ENCODE results near the gene PRKCZ.

PRKCZ gene

DNA sequence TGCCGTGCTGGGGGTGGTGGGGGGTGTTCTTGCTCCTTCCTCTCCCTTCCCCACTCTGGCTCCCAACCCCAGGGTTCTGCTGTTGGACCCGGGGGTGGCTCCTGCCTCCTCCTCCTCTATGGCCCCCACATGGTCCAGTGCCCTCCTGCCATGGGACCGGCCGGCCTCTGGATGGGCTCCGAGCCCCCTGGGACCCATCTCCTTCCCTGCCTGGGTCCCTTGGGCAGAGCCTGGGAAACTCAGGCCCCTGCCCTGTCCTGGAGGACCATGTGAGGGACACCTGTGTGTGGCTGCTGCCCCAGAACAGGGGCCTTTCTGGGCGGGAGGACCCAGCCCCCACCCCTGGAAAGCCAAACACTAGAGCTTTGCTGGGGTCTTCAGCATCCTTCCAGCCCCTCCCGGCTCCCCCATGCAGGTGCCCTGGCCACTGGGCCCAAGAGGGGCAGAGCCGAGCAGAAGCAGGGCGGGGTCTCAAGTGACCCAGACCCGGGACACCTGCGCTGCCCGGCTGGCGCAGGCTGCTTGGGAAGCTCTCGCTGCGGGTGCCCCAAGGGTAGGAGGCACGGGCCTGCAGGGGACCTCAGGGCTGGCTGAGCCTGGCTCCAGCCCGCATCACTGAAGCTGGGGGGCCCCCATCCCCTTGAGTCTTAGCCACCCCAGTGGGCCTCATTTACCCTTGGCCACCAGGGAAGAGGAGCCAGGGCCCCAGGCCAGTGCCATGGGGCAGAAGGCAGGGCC is 146.9 kb downstream of the PRKCZ start:
- Histone ChIP-seq H3K9me3 (ENCODE audit: control insufficient read depth in 2 of 2, low read length in 2 of 2) (no peaks in the 10 kb centered on the region), H3K27me3 (ENCODE audit: control insufficient read depth in 2 of 2, insufficient read depth in 2 of 2, low read length in 2 of 2) (no peaks in the 10 kb centered on the region), H3K4me1 (ENCODE audit: control insufficient read depth in 2 of 2, insufficient read depth in 2 of 2, low read length in 2 of 2) (peaks cover 24 to 27% of the 10 kb centered on the region in 2 donors), H3K27ac (ENCODE audit: low read depth in 2 of 2, low read length in 2 of 2) (no peak overlapping the region), H3K4me3 (ENCODE audit: low read length in 2 of 2) (no peak overlapping the region), H3K36me3 (ENCODE audit: control insufficient read depth in 2 of 2, insufficient read depth in 2 of 2, low read length in 2 of 2) (no peaks in the 10 kb centered on the region), H3K9ac (ENCODE audit: low read depth in 1 of 2, low read length in 2 of 2) (no peak overlapping the region)

DNA sequence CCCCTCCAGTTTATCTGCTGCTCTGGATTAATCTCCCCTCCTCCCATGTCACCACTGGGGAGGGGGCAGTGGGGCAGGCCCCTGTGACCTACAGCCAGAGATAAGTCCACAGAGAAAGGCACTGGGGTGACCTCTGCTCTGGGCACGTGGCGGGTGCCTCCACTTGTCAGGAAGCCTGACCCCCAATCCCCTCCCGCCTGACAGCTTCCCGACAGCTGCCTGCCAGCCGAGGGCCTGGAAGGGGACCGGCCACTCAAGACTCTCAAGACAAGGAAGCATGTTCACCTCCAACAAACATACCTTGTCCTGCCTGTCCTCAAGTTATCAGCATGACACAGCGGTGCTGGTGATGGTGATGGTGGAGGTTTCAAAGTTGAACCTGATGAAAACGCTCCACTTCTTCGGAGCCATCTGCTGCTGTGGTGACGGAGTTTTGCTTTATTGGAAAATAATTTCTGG is 147.5 kb downstream of the PRKCZ start:
- no peak overlapping the region for H3K27ac ChIP-seq (ENCODE audit: low read depth in 2 of 2, low read length in 2 of 2)

DNA sequence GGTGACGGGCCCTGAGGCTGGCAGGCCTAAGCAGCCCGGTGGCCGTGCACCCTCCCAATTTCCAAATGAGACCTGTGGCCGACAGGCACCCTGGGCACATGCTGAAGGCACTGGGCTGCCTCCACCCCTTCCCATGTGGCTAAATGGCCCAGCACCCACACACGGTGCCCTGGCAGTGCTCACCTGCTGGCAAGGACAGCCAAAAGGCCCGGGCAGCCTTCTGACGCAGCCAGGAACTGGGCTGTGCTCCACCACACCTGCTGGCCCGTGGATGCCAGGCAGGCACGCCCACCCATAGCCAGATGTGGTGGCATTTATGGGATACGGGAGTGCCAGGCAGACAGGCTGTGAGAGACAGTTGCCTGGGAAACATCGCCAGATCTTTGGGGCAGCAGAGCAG is 148.4 kb downstream of the PRKCZ start:
- Histone ChIP-seq H3K9ac (ENCODE audit: low read depth in 1 of 2, low read length in 2 of 2) (peak overlapping the region; percentile 1 to 36), H3K4me3 (ENCODE audit: low read length in 2 of 2) (no peak overlapping the region), H3K27ac (ENCODE audit: low read depth in 2 of 2, low read length in 2 of 2) (peak overlapping the region; percentile 89 to 92), H3K36me3 (ENCODE audit: control insufficient read depth in 2 of 2, insufficient read depth in 2 of 2, low read length in 2 of 2) (no peaks in the 10 kb centered on the region), H3K27me3 (ENCODE audit: control insufficient read depth in 2 of 2, insufficient read depth in 2 of 2, low read length in 2 of 2) (no peaks in the 10 kb centered on the region), H3K4me1 (ENCODE audit: control insufficient read depth in 2 of 2, insufficient read depth in 2 of 2, low read length in 2 of 2) (peaks cover 24 to 27% of the 10 kb centered on the region in 2 donors), H3K9me3 (ENCODE audit: control insufficient read depth in 2 of 2, low read length in 2 of 2) (no peaks in the 10 kb centered on the region)

More for the DNA sequence above, 147.5 kb downstream of the PRKCZ start:
- H3K27me3 ChIP-seq (ENCODE audit: control insufficient read depth in 2 of 2, insufficient read depth in 2 of 2, low read length in 2 of 2): no peaks in the 10 kb centered on the region
- no peak overlapping the region for H3K9ac ChIP-seq (ENCODE audit: low read depth in 1 of 2, low read length in 2 of 2)
- H3K9me3 ChIP-seq (ENCODE audit: control insufficient read depth in 2 of 2, low read length in 2 of 2): no peaks in the 10 kb centered on the region
- H3K4me3 ChIP-seq (ENCODE audit: low read length in 2 of 2): no peak overlapping the region
- H3K4me1 ChIP-seq (ENCODE audit: control insufficient read depth in 2 of 2, insufficient read depth in 2 of 2, low read length in 2 of 2): peaks cover 24 to 27% of the 10 kb centered on the region in 2 donors
- no peaks in the 10 kb centered on the region for H3K36me3 ChIP-seq (ENCODE audit: control insufficient read depth in 2 of 2, insufficient read depth in 2 of 2, low read length in 2 of 2)

DNA sequence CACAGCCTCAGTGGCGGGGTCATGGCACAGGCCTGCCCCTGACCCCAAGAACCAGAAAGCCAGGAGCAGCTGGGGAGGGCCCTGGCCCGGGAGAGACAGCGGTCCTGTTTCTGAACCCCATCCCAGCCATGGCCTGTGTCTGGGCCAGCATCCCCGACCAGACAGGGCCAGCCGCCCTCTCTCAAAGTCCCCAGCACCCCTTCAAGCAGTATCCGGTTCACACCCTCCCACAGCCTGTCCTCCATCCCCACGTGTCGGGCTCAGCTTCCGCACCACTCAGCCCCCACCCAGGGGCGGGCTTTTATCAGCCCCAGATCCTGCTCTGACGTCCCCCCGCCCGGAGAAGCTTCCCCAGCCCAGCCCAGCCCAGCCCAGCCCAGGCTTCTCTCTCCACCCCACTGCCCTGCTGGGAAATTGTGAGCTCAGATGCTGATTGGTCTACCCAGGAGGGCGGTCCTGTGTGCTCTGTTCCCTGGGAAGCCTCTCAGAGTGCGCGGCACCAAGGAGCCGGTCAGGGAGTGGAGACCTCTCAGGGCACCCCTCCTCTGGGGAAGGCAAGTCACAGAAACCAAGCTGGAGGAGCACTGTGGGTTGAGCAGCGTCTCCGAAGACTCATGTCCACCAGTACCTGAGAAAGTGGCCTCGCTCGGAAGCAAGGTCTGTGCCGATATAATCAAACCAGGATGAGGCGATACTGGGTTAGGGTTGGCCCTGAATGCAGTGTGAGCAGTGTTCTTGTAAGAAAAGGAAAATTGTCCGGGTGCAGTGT is 149.0 kb downstream of the PRKCZ start:
- H3K4me3 ChIP-seq (ENCODE audit: low read length in 2 of 2): peak overlapping the region; percentile 59 to 77
- peaks cover 23 to 26% of the 10 kb centered on the region in 2 donors for H3K4me1 ChIP-seq (ENCODE audit: control insufficient read depth in 2 of 2, insufficient read depth in 2 of 2, low read length in 2 of 2)
- peak overlapping the region; percentile 67 to 68 for H3K9ac ChIP-seq (ENCODE audit: low read depth in 1 of 2, low read length in 2 of 2)
- no peaks in the 10 kb centered on the region for H3K36me3 ChIP-seq (ENCODE audit: control insufficient read depth in 2 of 2, insufficient read depth in 2 of 2, low read length in 2 of 2)
- H3K27me3 ChIP-seq (ENCODE audit: control insufficient read depth in 2 of 2, insufficient read depth in 2 of 2, low read length in 2 of 2): no peaks in the 10 kb centered on the region
- peak overlapping the region; percentile 89 to 92 for H3K27ac ChIP-seq (ENCODE audit: low read depth in 2 of 2, low read length in 2 of 2)
- H3K9me3 ChIP-seq (ENCODE audit: control insufficient read depth in 2 of 2, low read length in 2 of 2): no peaks in the 10 kb centered on the region

DNA sequence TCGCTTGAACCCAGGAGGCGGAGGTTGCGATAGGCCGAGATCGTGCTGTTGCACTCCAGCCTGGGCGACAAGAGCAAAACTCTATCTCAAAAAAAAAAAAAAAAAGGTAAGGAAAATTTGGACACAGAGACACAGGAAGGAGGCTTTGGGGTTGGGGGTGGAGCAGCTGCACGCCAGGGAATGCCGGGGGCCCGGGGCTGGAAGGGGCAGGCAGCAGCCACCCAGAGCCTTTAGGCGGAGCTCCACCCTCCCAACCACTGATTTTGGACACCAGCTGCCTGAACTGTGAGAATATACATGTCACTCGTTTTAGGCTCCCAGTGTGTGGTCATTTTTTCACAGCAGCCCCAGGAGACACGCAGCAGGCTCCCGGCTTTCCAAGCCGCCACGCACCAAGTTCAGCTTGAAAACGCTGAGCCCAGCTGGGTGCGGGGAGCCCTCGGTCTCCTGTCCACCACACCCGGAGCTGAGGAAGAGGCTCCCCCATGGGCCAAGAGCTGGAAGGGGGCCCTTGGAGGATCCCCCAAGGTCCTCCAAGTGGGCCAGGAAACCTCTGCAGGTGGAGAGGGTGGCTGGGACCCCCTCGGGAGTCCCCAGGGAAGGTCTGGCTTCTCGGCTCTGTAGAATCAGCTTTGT is 150.2 kb downstream of the PRKCZ start:
- no peak overlapping the region for H3K27ac ChIP-seq (ENCODE audit: low read depth in 2 of 2, low read length in 2 of 2)
- H3K36me3 ChIP-seq (ENCODE audit: control insufficient read depth in 2 of 2, insufficient read depth in 2 of 2, low read length in 2 of 2): no peaks in the 10 kb centered on the region
- H3K4me1 ChIP-seq (ENCODE audit: control insufficient read depth in 2 of 2, insufficient read depth in 2 of 2, low read length in 2 of 2): peaks cover 24 to 27% of the 10 kb centered on the region in 2 donors
- no peak overlapping the region for H3K4me3 ChIP-seq (ENCODE audit: low read length in 2 of 2)
- no peaks in the 10 kb centered on the region for H3K9me3 ChIP-seq (ENCODE audit: control insufficient read depth in 2 of 2, low read length in 2 of 2)
- no peak overlapping the region for H3K9ac ChIP-seq (ENCODE audit: low read depth in 1 of 2, low read length in 2 of 2)
- H3K27me3 ChIP-seq (ENCODE audit: control insufficient read depth in 2 of 2, insufficient read depth in 2 of 2, low read length in 2 of 2): no peaks in the 10 kb centered on the region

DNA sequence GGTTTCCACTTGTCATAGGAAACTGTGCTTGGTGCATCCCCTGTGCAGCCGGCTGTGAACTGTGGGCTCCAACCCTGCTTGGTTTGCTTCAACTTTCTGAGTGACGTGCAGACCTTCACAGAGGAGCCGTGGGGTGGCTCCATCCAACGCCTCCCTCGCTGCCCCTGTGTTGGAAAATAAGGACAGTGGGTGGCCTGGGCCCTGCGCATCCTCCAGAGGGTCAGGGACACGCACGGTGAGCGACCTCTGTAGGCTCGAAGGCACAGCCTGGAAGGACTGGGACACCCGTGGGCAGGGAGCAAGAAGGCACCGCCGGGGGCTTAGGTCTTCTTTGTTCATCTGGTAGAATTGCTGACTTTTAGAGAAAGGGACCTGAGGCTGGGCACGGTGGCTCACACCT is 150.9 kb downstream of the PRKCZ start:
- Histone ChIP-seq H3K9me3 (ENCODE audit: control insufficient read depth in 2 of 2, low read length in 2 of 2) (no peaks in the 10 kb centered on the region), H3K4me1 (ENCODE audit: control insufficient read depth in 2 of 2, insufficient read depth in 2 of 2, low read length in 2 of 2) (peaks cover 25 to 27% of the 10 kb centered on the region in 2 donors), H3K27ac (ENCODE audit: low read depth in 2 of 2, low read length in 2 of 2) (no peak overlapping the region), H3K27me3 (ENCODE audit: control insufficient read depth in 2 of 2, insufficient read depth in 2 of 2, low read length in 2 of 2) (no peaks in the 10 kb centered on the region), H3K4me3 (ENCODE audit: low read length in 2 of 2) (no peak overlapping the region), H3K36me3 (ENCODE audit: control insufficient read depth in 2 of 2, insufficient read depth in 2 of 2, low read length in 2 of 2) (no peaks in the 10 kb centered on the region), H3K9ac (ENCODE audit: low read depth in 1 of 2, low read length in 2 of 2) (no peak overlapping the region)

DNA sequence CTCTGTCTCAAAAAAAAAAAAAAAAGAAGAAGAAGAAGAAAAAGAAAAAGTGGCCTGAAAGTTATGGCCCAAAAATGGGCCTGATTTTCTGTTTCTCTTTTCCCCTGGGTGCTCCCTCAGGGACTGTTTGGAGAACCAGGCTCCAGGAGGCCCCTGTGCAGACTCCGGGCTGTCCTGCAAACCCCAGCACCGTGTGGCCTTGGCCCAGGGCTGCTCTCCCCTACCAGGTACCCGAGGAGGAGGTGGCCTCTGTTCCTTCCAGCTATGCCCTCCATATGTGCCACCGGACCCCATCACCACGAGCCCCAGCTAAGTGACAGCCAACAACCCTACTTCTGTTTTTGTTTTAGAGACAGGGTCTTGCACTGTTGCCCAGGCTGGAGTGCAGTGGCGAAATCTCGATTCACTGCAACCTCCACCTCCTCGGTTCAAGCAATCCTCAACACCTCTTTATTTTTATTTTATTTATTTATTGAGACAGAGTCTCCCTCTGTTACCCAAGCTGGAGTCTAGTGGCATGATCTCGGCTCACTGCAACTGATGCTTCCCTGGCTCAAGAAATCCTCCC is 151.9 kb downstream of the PRKCZ start:
- no peak overlapping the region for H3K27ac ChIP-seq (ENCODE audit: low read depth in 2 of 2, low read length in 2 of 2)
- no peak overlapping the region for H3K4me3 ChIP-seq (ENCODE audit: low read length in 2 of 2)
- H3K36me3 ChIP-seq (ENCODE audit: control insufficient read depth in 2 of 2, insufficient read depth in 2 of 2, low read length in 2 of 2): no peaks in the 10 kb centered on the region
- H3K9me3 ChIP-seq (ENCODE audit: control insufficient read depth in 2 of 2, low read length in 2 of 2): no peaks in the 10 kb centered on the region
- H3K4me1 ChIP-seq (ENCODE audit: control insufficient read depth in 2 of 2, insufficient read depth in 2 of 2, low read length in 2 of 2): peaks cover 29 to 31% of the 10 kb centered on the region in 2 donors
- H3K27me3 ChIP-seq (ENCODE audit: control insufficient read depth in 2 of 2, insufficient read depth in 2 of 2, low read length in 2 of 2): no peaks in the 10 kb centered on the region
- no peak overlapping the region for H3K9ac ChIP-seq (ENCODE audit: low read depth in 1 of 2, low read length in 2 of 2)

DNA sequence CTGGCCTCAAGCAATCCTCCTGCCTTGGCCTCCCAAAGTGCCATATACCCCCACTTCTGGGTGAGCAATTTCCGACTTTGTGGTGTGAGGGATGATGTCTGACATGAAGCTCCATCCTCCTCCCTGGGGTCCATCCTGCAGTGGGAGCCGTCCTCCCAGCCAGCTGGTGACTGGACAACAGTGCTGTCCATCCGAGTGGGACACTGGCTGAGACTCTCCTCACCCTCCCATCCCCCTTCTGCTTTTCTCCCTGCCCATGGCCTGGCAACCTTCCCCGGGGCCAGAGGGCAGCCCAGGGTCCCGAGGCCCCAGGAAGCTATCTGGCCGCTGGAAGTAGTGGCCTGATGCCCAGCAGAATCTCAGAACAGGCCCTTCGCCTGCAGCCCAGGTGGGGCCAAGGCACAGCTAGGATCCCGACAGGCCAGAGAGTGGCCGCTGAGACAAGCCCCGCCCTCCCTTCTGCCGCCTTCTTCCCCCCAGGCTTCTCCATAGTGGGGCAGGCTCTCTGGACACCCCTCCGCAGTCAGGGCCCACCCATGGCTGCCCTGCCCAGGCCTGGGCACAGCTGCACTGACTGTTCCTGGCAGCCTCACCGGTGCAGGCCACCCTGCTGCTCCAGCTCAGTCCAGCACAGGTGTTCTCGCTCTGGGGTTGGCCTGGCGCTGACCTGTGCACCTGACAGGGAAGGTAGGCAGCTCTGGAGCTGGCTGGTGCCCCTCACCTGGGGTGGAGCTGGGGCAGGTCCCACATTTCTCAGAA is 152.8 kb downstream of the PRKCZ start:
- Histone ChIP-seq H3K4me3 (ENCODE audit: low read length in 2 of 2) (no peak overlapping the region), H3K9me3 (ENCODE audit: control insufficient read depth in 2 of 2, low read length in 2 of 2) (no peaks in the 10 kb centered on the region), H3K9ac (ENCODE audit: low read depth in 1 of 2, low read length in 2 of 2) (no peak overlapping the region), H3K4me1 (ENCODE audit: control insufficient read depth in 2 of 2, insufficient read depth in 2 of 2, low read length in 2 of 2) (peaks cover 37% of the 10 kb centered on the region in 2 donors), H3K36me3 (ENCODE audit: control insufficient read depth in 2 of 2, insufficient read depth in 2 of 2, low read length in 2 of 2) (no peaks in the 10 kb centered on the region), H3K27ac (ENCODE audit: low read depth in 2 of 2, low read length in 2 of 2) (no peak overlapping the region), H3K27me3 (ENCODE audit: control insufficient read depth in 2 of 2, insufficient read depth in 2 of 2, low read length in 2 of 2) (no peaks in the 10 kb centered on the region)

DNA sequence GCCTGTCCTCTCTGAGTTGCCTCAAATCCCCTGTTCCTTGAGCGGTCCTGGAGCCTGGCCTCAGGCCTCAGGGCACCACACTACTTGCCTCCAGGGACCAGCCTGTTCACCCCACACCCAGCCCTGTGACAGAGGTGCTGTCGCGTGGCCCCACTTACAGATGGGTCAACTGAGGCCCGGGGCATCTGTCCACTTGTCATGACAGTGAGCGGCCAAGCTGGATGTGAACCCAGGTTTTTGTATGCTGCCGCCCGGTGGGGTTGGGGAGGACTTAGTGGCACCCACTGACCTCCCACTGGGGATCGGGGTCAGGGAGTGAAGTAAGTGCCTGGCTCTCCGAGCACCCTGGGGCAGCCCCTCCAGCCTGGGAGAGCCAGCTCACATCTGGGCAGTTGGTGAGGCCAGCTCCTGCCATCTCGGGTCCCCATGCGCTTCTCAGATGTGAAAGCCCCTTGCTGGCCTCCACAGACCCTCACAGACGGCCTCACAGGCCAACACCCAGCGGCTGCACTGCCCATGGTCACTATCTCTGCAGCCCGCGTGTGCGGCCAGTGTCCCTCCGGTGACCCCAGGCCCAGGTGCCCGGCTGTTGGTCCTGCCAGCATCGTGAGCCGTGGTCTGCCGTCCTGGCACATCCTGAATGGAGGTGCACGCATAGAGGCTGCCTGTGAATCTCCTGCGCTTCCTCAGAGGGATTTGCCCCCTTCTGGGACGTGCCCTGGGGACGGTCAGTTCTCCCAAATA is 153.6 kb downstream of the PRKCZ start:
- H3K4me3 ChIP-seq (ENCODE audit: low read length in 2 of 2): peak overlapping the region; percentile 62 to 69
- H3K9ac ChIP-seq (ENCODE audit: low read depth in 1 of 2, low read length in 2 of 2): peak overlapping the region; percentile 68 to 76
- no peaks in the 10 kb centered on the region for H3K9me3 ChIP-seq (ENCODE audit: control insufficient read depth in 2 of 2, low read length in 2 of 2)
- no peaks in the 10 kb centered on the region for H3K36me3 ChIP-seq (ENCODE audit: control insufficient read depth in 2 of 2, insufficient read depth in 2 of 2, low read length in 2 of 2)
- H3K27ac ChIP-seq (ENCODE audit: low read depth in 2 of 2, low read length in 2 of 2): peak overlapping the region; percentile 78 to 83
- H3K27me3 ChIP-seq (ENCODE audit: control insufficient read depth in 2 of 2, insufficient read depth in 2 of 2, low read length in 2 of 2): no peaks in the 10 kb centered on the region
- peaks cover 36 to 37% of the 10 kb centered on the region in 2 donors for H3K4me1 ChIP-seq (ENCODE audit: control insufficient read depth in 2 of 2, insufficient read depth in 2 of 2, low read length in 2 of 2)

All from mucosa of rectum (tissue), 2 donors.